Transverse colon (tissue), 4 donors: ENCODE data around the gene CSNK2B. TPM values are rescaled to one million over a fixed set of nuclear protein-coding genes. Genes with fewer than 3 reads are reported as not detected.

Experiments
- DNase-seq: peaks from one replicate; pipeline ENCODE4 v3.0.0-alpha.2; 2019
- H3K27ac ChIP-seq, 4 donors: fragments of 200-600 bp; sonication (generic); 2 replicates each; pipeline ENCODE4 v1.5.1; 2016 to 2018; ENCODE audit warnings: inconsistent platforms in 4 of 4
- H3K27me3 ChIP-seq: fragments of 200-600 bp; sonication (generic); 2 replicates; pipeline ENCODE4 v1.5.1; 2017; ENCODE audit warnings: inconsistent platforms
- H3K36me3 ChIP-seq, 4 donors: fragments of 200-600 bp; sonication (generic); 2 replicates each; pipeline ENCODE4 v1.5.1; 2017 to 2019; ENCODE audit warnings: inconsistent platforms in 4 of 4
- H3K4me1 ChIP-seq, 4 donors: fragments of 200-600 bp; sonication (generic); 2 replicates each; pipeline ENCODE4 v1.5.1; 2017 to 2020; ENCODE audit warnings: inconsistent platforms in 4 of 4
- H3K4me3 ChIP-seq, 4 donors: fragments of 200-600 bp; sonication (generic); 1 replicate in 1 of 4; 2 replicates in 3 of 4; pipeline versions ENCODE4 v1.5.1 to v1.6.1; 2017 to 2019; ENCODE audit warnings: inconsistent platforms in 4 of 4
- H3K9me3 ChIP-seq, 2 donors: fragments of 200-600 bp; sonication (generic); 2 replicates each; pipeline ENCODE4 v1.5.1; 2017 to 2019; ENCODE audit warnings: inconsistent platforms in 2 of 2
- EP300 ChIP-seq: sonication (generic); formaldehyde crosslinking; IDR thresholded peaks from one replicate; pipeline ENCODE4 v1.6.1; 2017; ENCODE audit warnings: antibody characterized with exemption, low read depth
- POLR2A ChIP-seq: fragments of 450-650 bp; IDR thresholded peaks from one replicate; pipeline ENCODE4 v1.6.1; 2016; ENCODE audit warnings: antibody characterized with exemption, mild to moderate bottlenecking, moderate library complexity
- POLR2AphosphoS5 ChIP-seq, 3 donors: sonication (generic); formaldehyde crosslinking; IDR thresholded peaks; one replicate each; pipeline ENCODE4 v1.6.1; 2016; ENCODE audit warnings: antibody characterized with exemption in 3 of 3
- WGBS, 2 donors: methylation state at CpG; one replicate each; pipeline ENCODE4 v1.1.5; 2018; ENCODE audit warnings: low coverage in 1 of 2; 5-methylcytosine and 5-hydroxymethylcytosine counted together
- in situ Hi-C, 4 donors: fragments of 200-750 bp; cut with MboI; loops; one replicate each; pipeline versions ENCODE4 v1.15.0 to v1.15.1; 2017; ENCODE audit warnings: low sequenced_read_pairs in 3 of 4, low pct_ligation_motif_present in 1 of 4, low pct_unique_long_range_greater_than_20kb in 1 of 4
- intact Hi-C: fragments of 100-400 bp; cut with DNase I; formaldehyde crosslinking; loops from one replicate; pipeline ENCODE4 v1.15.1; 2023; ENCODE audit warnings: low total_unique reads
- total RNA-seq, 4 donors: library from RNA; depleted of rRNA; stranded (reverse); fragments of >200 nt; gene quantifications; one replicate each; pipeline ENCODE4 v1.1.0, GENCODE V29; 2016
- TF ChIP-seq, protein P1 (sequence below), 5 experiments: fragments of 200-600 bp in 3 of 5; fragments of 450-650 bp in 2 of 5; sonication (generic) in 3 of 5; IDR thresholded peaks; 1 replicate in 2 of 5; 2 replicates in 3 of 5; pipeline ENCODE4 v1.5.1; 2016 to 2017; ENCODE audit warnings: antibody characterized with exemption in 5 of 5, inconsistent platforms in 3 of 5, mild to moderate bottlenecking in 2 of 5, moderate library complexity in 1 of 5

Gene CSNK2B
- total RNA-seq, 4 donors from 2014 or later, result 182 to 231 (median 210) TPM

- H3K36me3 ChIP-seq, result peaks cover 0 to 50% (median 24%) of the 10 kb centered on the region in 4 donors
- H3K4me3 ChIP-seq, result peak overlapping the region; percentile 76 to 96 (median 92)
- in situ Hi-C loops (no loop called here), intact Hi-C loops (no loop called here)
- peak overlapping the region; percentile 93 to 99 (median 98) for H3K27ac ChIP-seq
- H3K9me3 ChIP-seq, result no peaks in the 10 kb centered on the region
- DNase-seq, result no peak
- H3K27me3 ChIP-seq, result no peaks in the 10 kb centered on the region
- 1 to 5% methylated on average over 4 to 15 of the region's 15 CpGs for WGBS, 2 donors
- TF ChIP-seq POLR2AphosphoS5 (IDR thresholded peaks at IDR 0.05) (no peak), POLR2A (no peak), EP300 (no peak)
- TF ChIP-seq, protein P1, sequence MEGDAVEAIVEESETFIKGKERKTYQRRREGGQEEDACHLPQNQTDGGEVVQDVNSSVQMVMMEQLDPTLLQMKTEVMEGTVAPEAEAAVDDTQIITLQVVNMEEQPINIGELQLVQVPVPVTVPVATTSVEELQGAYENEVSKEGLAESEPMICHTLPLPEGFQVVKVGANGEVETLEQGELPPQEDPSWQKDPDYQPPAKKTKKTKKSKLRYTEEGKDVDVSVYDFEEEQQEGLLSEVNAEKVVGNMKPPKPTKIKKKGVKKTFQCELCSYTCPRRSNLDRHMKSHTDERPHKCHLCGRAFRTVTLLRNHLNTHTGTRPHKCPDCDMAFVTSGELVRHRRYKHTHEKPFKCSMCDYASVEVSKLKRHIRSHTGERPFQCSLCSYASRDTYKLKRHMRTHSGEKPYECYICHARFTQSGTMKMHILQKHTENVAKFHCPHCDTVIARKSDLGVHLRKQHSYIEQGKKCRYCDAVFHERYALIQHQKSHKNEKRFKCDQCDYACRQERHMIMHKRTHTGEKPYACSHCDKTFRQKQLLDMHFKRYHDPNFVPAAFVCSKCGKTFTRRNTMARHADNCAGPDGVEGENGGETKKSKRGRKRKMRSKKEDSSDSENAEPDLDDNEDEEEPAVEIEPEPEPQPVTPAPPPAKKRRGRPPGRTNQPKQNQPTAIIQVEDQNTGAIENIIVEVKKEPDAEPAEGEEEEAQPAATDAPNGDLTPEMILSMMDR (IDR thresholded peaks at IDR 0.05), result no peak
- peaks cover 21 to 47% (median 26%) of the 10 kb centered on the region in 4 donors for H3K4me1 ChIP-seq
These were observed 571 bp downstream of the CSNK2B start for GRCh38 chr6:31666337-31666965.

DNA sequence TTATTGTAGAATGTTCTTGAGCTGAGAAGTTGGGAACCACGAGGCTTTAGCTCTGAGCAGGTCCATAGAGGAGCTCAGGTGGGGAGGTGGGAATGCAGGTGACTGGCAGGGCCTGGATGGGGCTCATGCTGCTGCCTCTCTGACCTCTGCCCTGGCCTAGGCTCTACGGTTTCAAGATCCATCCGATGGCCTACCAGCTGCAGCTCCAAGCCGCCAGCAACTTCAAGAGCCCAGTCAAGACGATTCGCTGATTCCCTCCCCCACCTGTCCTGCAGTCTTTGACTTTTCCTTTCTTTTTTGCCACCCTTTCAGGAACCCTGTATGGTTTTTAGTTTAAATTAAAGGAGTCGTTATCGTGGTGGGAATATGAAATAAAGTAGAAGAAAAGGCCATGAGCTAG, 3.8 kb downstream of the CSNK2B start, which contains the start of gene LY6G5B:
Gene LY6G5B, plus strand, starts transcription at position 301 of the 400 bp plus-strand sequence. CDS start 975 bp downstream, outside the sequence.
- Histone ChIP-seq H3K36me3 (peaks cover 0 to 54% (median 30%) of the 10 kb centered on the region in 4 donors), H3K27ac (no peak within 1 kb of the TSS)
- intact Hi-C loops, result no loop called here

GRCh38 chr6:31676322-31676903, 10.5 kb downstream of the CSNK2B start:
- DNase-seq, result no peak
- no peaks in the 10 kb centered on the region for H3K9me3 ChIP-seq
- intact Hi-C loops (no loop called here), in situ Hi-C loops (loop anchor here in 1 of 4 donors (10.0 kb wide), 1 partner anchor 278 kb away; the partner anchor contains the start of genes NELFE and SKIC2)
- no peak overlapping the region for H3K4me3 ChIP-seq
- no peak for TF ChIP-seq POLR2A
- TF ChIP-seq EP300, result no peak
- TF ChIP-seq, protein P1 (IDR thresholded peaks at IDR 0.05), result no peak
- no peak for TF ChIP-seq POLR2AphosphoS5 (IDR thresholded peaks at IDR 0.05)
- no peak overlapping the region for H3K27ac ChIP-seq
- peaks cover 1 to 12% (median 5%) of the 10 kb centered on the region in 4 donors for H3K4me1 ChIP-seq
- WGBS, 2 donors, result 73% methylated on average over 4 of the region's 4 CpGs; no CpG with 5 or more reads in 1 of the 2 donors
- no peaks in the 10 kb centered on the region for H3K27me3 ChIP-seq
- peaks cover 0 to 13% (median 4%) of the 10 kb centered on the region in 4 donors for H3K36me3 ChIP-seq

More for the DNA sequence above, 3.8 kb downstream of the CSNK2B start, which contains the start of gene LY6G5B:
- Histone ChIP-seq H3K9me3 (no peaks in the 10 kb centered on the region), H3K4me1 (peaks cover 8 to 18% (median 11%) of the 10 kb centered on the region in 4 donors), H3K27me3 (no peaks in the 10 kb centered on the region), H3K4me3 (no peak within 1 kb of the TSS)
- DNase-seq, result no peak
- TF ChIP-seq POLR2AphosphoS5 (IDR thresholded peaks at IDR 0.05) (no peak), POLR2A (no peak), EP300 (no peak)
- TF ChIP-seq, protein P1 (IDR thresholded peaks at IDR 0.05), result no peak
- in situ Hi-C loops, result loop anchor here in 1 of 4 donors (10.0 kb wide), 1 partner anchor 285 kb away; the partner anchor contains the start of genes NELFE and SKIC2
- whole genome bisulfite sequencing, 2 donors, result 70 to 90% methylated on average over 2 to 8 of the region's 8 CpGs

DNA sequence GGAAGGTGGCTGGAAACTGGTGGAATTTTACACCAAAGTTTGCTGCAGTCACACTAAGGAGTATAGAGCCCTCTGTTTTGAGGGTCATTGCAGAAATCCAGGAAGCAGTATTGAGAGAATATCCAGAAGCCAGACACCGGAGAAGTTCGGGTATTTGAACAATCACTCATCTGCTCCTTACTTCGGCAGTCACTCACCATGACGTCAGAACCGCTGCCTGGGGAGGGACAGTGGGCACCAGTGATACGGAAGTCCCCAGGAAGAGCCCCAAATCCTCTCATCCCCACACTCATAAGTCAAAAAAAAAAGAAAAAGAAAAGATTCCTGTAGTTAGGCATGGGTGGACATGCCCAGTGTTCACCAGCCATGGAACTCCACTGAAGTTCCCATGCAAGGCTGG, 11.0 kb downstream of the CSNK2B start:
- H3K4me1 ChIP-seq, result peaks cover 5 to 17% (median 10%) of the 10 kb centered on the region in 4 donors
- no peak for DNase-seq
- peaks cover 0 to 8% (median 3%) of the 10 kb centered on the region in 4 donors for H3K36me3 ChIP-seq
- 83 to 85% methylated on average over 5 to 6 of the region's 6 CpGs for WGBS, 2 donors
- H3K9me3 ChIP-seq, result no peaks in the 10 kb centered on the region
- H3K4me3 ChIP-seq, result no peak overlapping the region
- in situ Hi-C loops, result loop anchor here in 1 of 4 donors (10.0 kb wide), 1 partner anchor 278 kb away; the partner anchor contains the start of genes NELFE and SKIC2
- TF ChIP-seq, protein P1 (IDR thresholded peaks at IDR 0.05), result no peak
- no peak for TF ChIP-seq EP300
- no peak for TF ChIP-seq POLR2A
- no peak for TF ChIP-seq POLR2AphosphoS5 (IDR thresholded peaks at IDR 0.05)
- H3K27ac ChIP-seq, result no peak overlapping the region
- no peaks in the 10 kb centered on the region for H3K27me3 ChIP-seq
- intact Hi-C loops, result no loop called here
